OCI-LY3 (cell line): ENCODE results near the gene IKBIP.

Experiments used
- H2AFZ ChIP-seq: fragments of 200-600, 300-600 bp; shearing (Covaris generic); 2 replicates; pipeline ENCODE4 v1.6.0; 2014; ENCODE audit warnings: antibody characterized with exemption, low read depth, low read length
- H3K27ac ChIP-seq: fragments of 200-600, 300-600 bp; sonication (generic); 2 replicates; pipeline ENCODE4 v1.5.1; 2014; ENCODE audit warnings: mild to moderate bottlenecking, low read length, moderate library complexity, mixed read lengths
- H3K27me3 ChIP-seq: fragments of 200-600, 300-600 bp; sonication (generic); 2 replicates; pipeline ENCODE4 v1.6.1; 2014; ENCODE audit warnings: low read depth, low read length, mixed read lengths
- H3K36me3 ChIP-seq: fragments of 200-600, 300-600 bp; sonication (generic); replicated peaks from 2 replicates; pipeline ENCODE3; 2014; ENCODE audit warnings: low read depth, low read length, mixed read lengths
- H3K4me1 ChIP-seq: fragments of 300-600, 200-600 bp; sonication (generic); 2 replicates; pipeline ENCODE4 v1.6.1; 2014; ENCODE audit warnings: low read length, mixed read lengths
- H3K4me2 ChIP-seq: fragments of 200-600, 300-600 bp; sonication (generic); 2 replicates; pipeline ENCODE4 v1.6.1; 2014; ENCODE audit warnings: low read length, mixed read lengths
- H3K4me3 ChIP-seq: fragments of 300-600, 200-600 bp; sonication (generic); 2 replicates; pipeline ENCODE4 v1.5.1; 2014; ENCODE audit warnings: antibody characterized with exemption, mild to moderate bottlenecking, low read length, moderate library complexity
- H3K79me2 ChIP-seq: fragments of 300-600, 200-600 bp; shearing (Covaris generic); 2 replicates; pipeline ENCODE4 v1.6.1; 2014; ENCODE audit warnings: mild to moderate bottlenecking, low read length, mixed read lengths
- H3K9ac ChIP-seq: fragments of 300-600, 200-600 bp; shearing (Covaris generic); 2 replicates; pipeline ENCODE4 v1.6.0; 2014; ENCODE audit warnings: mild to moderate bottlenecking, low read length, moderate library complexity
- H3K9me3 ChIP-seq: fragments of 200-600, 300-600 bp; shearing (Covaris generic); 2 replicates; pipeline ENCODE4 v1.6.1; 2014; ENCODE audit warnings: low read length, mixed read lengths; ENCODE audit not compliant: insufficient read depth
- H4K20me1 ChIP-seq: fragments of 200-600, 300-600 bp; sonication (generic); 2 replicates; pipeline ENCODE4 v1.6.1; 2016; ENCODE audit warnings: low read length, mixed read lengths; ENCODE audit not compliant: insufficient read depth
- CTCF ChIP-seq: fragments of 200-600, 300-600 bp; sonication (generic); IDR thresholded peaks from 2 replicates; pipeline ENCODE4 v1.5.1; 2014; ENCODE audit warnings: antibody characterized with exemption, low read length, low read depth
- EZH2phosphoT487 ChIP-seq: fragments of 200-600 bp; shearing (Covaris generic); IDR thresholded peaks from 2 replicates; pipeline ENCODE4 v1.6.1; 2018; ENCODE audit warnings: antibody characterized with exemption, mixed run types, low read depth

The IKBIP gene

GRCh38 chr12:98671459-98671858, 26.9 kb upstream of the IKBIP start:
- no peak for TF ChIP-seq EZH2phosphoT487
- TF ChIP-seq CTCF = no peak
- H3K9me3 ChIP-seq = no peaks in the 10 kb centered on the region
- H3K36me3 ChIP-seq = peaks cover 14% of the 10 kb centered on the region
- H3K9ac ChIP-seq = no peak overlapping the region
- H3K27me3 ChIP-seq = no peaks in the 10 kb centered on the region
- H2AFZ ChIP-seq = no peak overlapping the region
- no peaks in the 10 kb centered on the region for H3K79me2 ChIP-seq
- H3K4me3 ChIP-seq = no peak overlapping the region
- no peaks in the 10 kb centered on the region; the same call in 1 of the 2 replicates for H4K20me1 ChIP-seq
- no peak overlapping the region for H3K4me2 ChIP-seq
- H3K4me1 ChIP-seq = no peaks in the 10 kb centered on the region
- no peak overlapping the region for H3K27ac ChIP-seq

GRCh38 chr12:98669751-98670150, 25.2 kb upstream of the IKBIP start:
- Histone ChIP-seq H3K4me2 (no peak overlapping the region), H3K9ac (no peak overlapping the region), H3K4me1 (no peaks in the 10 kb centered on the region), H3K27ac (no peak overlapping the region), H4K20me1 (no peaks in the 10 kb centered on the region; the same call in 1 of the 2 replicates), H2AFZ (no peak overlapping the region), H3K79me2 (no peaks in the 10 kb centered on the region), H3K27me3 (no peaks in the 10 kb centered on the region), H3K36me3 (peaks cover 14% of the 10 kb centered on the region), H3K9me3 (no peaks in the 10 kb centered on the region), H3K4me3 (no peak overlapping the region)
- TF ChIP-seq EZH2phosphoT487 (no peak), CTCF (no peak)

GRCh38 chr12:98660521-98660920, 15.9 kb upstream of the IKBIP start:
- peaks cover 19% of the 10 kb centered on the region for H3K36me3 ChIP-seq

More at GRCh38 chr12:98660521-98660920, 15.9 kb upstream of the IKBIP start:
- no peak overlapping the region for H3K9ac ChIP-seq
- TF ChIP-seq CTCF (no peak), EZH2phosphoT487 (no peak)
- no peaks in the 10 kb centered on the region for H3K79me2 ChIP-seq
- no peak overlapping the region for H3K27ac ChIP-seq
- no peaks in the 10 kb centered on the region for H3K27me3 ChIP-seq
- H3K4me3 ChIP-seq = no peak overlapping the region
- no peak overlapping the region for H3K4me2 ChIP-seq
- H3K9me3 ChIP-seq = no peaks in the 10 kb centered on the region
- no peak overlapping the region for H2AFZ ChIP-seq
- peaks cover 5% of the 10 kb centered on the region; the same call in 1 of the 2 replicates for H3K4me1 ChIP-seq
- H4K20me1 ChIP-seq = peaks cover 3% of the 10 kb centered on the region; the same call in 1 of the 2 replicates
